HG03175 (cell line): ENCODE measurements around the gene OVOL2.

Experiments
- ATAC-seq: cut with Tn5 transposase; IDR thresholded peaks from one replicate; pipeline ENCODE4 v1.9.1; 2021; ENCODE audit warnings: mild to moderate bottlenecking, moderate library complexity; ENCODE audit not compliant: unreplicated experiment

The OVOL2 gene

GRCh38 chr20:18016772-18017171 lies 40.9 kb downstream of the OVOL2 start:
- ATAC-seq: no peak

- no peak for ATAC-seq
Observed at GRCh38 chr20:18014411-18014810, 43.3 kb downstream of the OVOL2 start.

- ATAC-seq: no peak
Observed at GRCh38 chr20:18012901-18013300, 44.8 kb downstream of the OVOL2 start.

- ATAC-seq: no peak
Observed at GRCh38 chr20:18011951-18012645, 45.6 kb downstream of the OVOL2 start.

- no peak for ATAC-seq
Observed at GRCh38 chr20:18011482-18011881, 46.2 kb downstream of the OVOL2 start.

GRCh38 chr20:18009116-18009515 lies 48.6 kb downstream of the OVOL2 start:
- ATAC-seq: no peak

GRCh38 chr20:18007534-18008292 lies 50.0 kb downstream of the OVOL2 start:
- ATAC-seq: no peak

- no peak for ATAC-seq
Observed at GRCh38 chr20:18006684-18007083, 51.0 kb downstream of the OVOL2 start.

- no peak for ATAC-seq
Observed at GRCh38 chr20:18005990-18006364, 51.7 kb downstream of the OVOL2 start.

GRCh38 chr20:18005170-18005989 lies 52.3 kb downstream of the OVOL2 start:
- peak; percentile 97 for ATAC-seq

- no peak for ATAC-seq
Observed at GRCh38 chr20:18004384-18005031, 53.2 kb downstream of the OVOL2 start.

GRCh38 chr20:18003897-18004296 lies 53.8 kb downstream of the OVOL2 start:
- ATAC-seq: peak; percentile 40

GRCh38 chr20:18001131-18001921 lies 56.4 kb downstream of the OVOL2 start:
- no peak for ATAC-seq

- no peak for ATAC-seq
Observed at GRCh38 chr20:17999566-17999965, 58.1 kb downstream of the OVOL2 start.

- no peak for ATAC-seq
Observed at GRCh38 chr20:17998446-17998845, 59.3 kb downstream of the OVOL2 start.

- ATAC-seq: peak; percentile 49
Observed at GRCh38 chr20:17995967-17996819, 61.5 kb downstream of the OVOL2 start.

GRCh38 chr20:17993546-17993945 lies 64.2 kb downstream of the OVOL2 start:
- ATAC-seq: no peak

- no peak for ATAC-seq
Observed at GRCh38 chr20:17992847-17993513, 64.7 kb downstream of the OVOL2 start.

- peak; percentile 57 for ATAC-seq
Observed at GRCh38 chr20:17992224-17992637, 65.5 kb downstream of the OVOL2 start.
